Measurements from ENCODE around the gene FHOD1.

FHOD1 gene

DNA sequence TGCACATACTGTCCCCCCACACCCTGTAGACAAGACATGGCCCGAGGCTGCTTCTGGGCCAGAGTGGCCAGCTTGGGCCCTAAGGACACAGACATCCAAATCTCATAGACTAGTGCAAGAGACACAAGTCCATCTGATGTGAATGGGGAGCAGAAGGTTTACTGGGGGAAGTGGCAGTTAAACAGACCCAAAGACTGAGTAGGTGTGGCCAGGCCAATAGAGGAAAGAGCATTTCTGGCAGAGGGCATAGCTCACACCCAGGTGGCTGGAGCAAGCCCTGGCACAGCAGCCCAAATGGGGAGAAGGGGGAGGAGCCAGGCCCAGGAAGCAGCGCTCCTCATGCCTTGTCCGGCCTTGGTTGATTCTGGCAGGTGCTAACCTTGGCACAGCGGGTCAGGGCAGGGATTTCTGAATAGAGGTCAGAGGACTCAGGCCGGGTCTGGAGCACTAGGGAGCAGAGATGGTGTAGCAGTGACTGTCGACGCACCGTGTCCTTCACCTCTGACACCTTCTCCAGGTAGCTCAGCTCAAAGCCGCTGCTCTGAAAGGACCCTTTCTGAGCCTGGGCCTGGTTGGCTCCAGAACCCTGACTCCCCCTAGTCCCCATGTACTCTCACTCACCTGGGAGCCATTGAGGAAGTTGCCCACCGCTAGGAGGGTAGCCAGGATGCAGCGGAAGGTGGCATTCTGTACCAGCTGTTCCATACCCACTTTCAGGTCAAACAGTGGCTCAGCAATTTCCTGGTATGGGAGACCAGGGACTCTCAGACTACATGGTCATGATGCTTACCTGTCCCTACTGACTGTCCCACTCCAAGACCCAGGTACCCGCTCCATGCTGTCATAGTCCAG is 16.2 kb downstream of the FHOD1 start:
- DNase-seq = no peak

- no peak for DNase-seq
Measured at GRCh38 chr16:67229906-67230808, 17.1 kb downstream of the FHOD1 start.

- no peak for DNase-seq
Measured at GRCh38 chr16:67228905-67229304, 18.4 kb downstream of the FHOD1 start.

DNA sequence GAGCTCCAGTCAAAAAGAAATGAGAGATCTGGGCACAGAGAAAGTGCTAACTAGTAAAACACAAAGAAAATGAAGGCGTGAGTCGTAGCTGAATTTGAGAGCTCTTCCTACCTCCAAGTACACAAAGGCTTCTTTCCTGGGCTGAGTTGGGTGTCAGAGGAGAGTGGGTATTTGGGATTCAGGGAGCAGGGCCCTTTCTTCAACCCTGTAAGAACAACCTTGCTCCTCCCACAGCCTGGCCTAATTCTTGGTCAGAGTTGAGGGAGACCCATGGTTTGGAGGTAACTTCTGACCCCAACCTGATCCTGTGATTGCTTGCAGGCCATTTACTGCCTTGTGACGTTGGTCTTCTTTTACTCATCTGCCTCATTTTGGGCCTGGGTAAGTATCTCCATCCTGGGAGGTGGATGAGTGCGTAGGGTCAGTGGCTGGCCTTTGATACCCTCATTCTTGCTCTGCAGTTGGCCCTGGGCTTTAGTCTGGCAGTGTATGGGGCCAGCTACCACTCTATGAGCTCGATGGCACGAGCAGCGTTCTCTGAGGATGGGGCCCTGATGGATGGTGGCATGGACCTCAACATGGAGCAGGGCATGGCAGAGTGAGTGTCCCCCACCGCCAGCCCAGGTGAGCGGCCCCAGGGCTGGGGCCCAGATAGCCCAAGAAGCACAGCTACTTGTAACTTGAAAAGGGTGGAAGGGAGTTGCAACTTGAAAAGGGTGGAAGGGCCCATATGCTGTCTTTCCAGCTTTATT is 19.1 kb downstream of the FHOD1 start:
- DNase-seq = no peak

GRCh38 chr16:67227567-67227921 is 19.7 kb downstream of the FHOD1 start:
- no peak for DNase-seq

DNA sequence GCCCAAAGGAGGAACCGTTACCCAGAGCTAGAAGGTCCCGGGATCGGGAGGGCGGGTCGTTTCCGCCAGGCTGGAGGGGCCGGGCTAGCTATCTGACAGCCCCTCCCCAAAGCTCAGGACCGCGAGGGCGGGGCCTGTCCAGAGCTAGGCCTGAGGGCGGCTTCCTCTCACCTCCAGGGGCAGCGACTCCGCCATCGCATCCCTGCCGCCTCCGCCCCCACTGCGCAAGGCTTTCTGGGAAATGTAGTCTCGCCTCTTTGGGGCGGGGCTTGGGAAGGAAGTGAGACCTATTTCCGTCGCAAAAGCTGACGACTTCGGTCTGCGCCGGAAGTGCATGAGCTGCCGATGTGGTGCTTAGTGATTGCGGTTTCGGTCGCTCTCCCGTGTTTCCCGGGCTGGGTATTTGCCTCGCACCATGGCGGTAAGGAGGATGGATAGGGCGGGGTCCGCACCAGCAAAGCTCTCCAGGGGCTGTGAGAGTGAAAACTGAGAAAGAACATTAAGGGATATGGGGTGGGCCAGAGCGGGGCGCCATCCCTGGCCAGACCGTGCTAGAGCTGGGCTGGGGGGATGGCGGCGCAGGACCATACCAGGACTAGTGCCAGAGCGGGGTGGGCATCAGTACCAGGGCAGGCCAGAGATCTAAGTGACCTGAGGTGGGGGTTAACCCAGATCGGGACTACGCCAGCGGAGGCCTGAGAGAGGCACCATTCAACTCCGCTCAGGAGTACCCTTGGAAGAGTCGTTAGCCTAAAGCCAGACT is 20.3 kb downstream of the FHOD1 start, which contains the start of gene TMEM208:
Gene TMEM208 (plus strand): TSS at position 327 of the 763 bp plus-strand sequence. CDS start 89 bp downstream, at position 416.
- DNase-seq = peak; percentile 99

GRCh38 chr16:67226295-67226803 is 20.9 kb downstream of the FHOD1 start:
- no peak for DNase-seq

DNA sequence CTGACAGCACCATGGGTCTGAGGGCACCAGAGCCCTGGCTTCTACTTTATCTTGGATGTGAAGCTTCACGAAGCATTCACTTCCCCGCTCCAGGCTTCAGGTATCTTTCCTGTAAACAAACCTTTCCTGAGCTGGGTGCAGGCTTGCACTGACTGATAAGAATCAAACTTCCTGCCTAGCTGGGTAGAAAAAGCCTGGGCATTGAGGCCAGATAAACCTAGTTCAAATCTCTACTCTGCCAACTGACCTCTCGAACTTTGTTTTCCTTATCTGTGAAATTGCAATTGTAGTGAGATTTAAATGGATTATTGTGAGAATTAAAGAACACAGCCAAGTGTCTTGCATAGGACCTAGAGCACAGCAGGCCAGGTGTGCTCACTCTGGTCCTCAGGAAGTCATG is 23.3 kb downstream of the FHOD1 start:
- DNase-seq = no peak

- DNase-seq = no peak
Measured at GRCh38 chr16:67216612-67217490, 30.4 kb downstream of the FHOD1 start.

DNA sequence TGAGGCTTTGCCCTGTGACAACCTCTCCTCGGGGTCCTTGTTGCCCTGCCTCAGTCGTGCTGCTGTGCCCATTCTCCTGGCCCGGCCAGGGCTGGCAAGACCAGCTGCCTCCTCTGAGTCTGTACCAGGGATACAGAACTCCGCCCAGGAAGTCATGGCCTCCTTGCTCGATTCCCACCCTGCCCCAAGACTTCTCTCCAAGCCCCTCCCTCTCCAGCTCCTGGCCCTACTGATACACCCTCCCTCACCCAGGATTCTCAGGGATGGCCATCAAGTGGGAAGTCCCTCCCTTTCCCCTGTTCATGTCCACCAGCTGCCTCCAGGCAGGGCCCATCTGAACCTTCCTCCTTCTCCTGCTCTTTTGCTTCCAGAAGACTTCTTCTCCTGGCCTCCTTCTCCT is 31.6 kb downstream of the FHOD1 start:
- DNase-seq = no peak

GRCh38 chr16:67213197-67214019 is 33.9 kb downstream of the FHOD1 start:
- no peak for DNase-seq

- no peak for DNase-seq
Measured at GRCh38 chr16:67212766-67213165, 34.5 kb downstream of the FHOD1 start.

DNA sequence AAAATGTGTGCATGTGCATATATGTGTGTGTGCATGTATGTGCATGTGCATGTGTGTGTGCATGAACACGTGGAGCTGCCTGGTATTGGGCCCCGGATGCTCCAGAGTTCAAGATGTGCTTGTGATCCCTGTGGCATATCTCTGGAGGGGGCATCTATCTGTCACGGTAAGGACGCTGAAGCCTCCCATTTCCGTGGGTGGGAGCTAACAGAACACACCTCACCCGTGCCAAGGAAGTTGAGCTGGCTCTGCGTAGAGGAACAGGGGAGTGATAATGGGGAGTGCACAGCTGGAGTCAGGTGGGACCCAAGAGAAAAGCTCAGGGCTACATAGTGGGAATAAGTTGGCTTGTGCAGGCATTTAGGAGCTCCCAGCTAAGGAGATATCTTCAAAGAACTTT is 35.6 kb downstream of the FHOD1 start:
- DNase-seq = no peak

DNA sequence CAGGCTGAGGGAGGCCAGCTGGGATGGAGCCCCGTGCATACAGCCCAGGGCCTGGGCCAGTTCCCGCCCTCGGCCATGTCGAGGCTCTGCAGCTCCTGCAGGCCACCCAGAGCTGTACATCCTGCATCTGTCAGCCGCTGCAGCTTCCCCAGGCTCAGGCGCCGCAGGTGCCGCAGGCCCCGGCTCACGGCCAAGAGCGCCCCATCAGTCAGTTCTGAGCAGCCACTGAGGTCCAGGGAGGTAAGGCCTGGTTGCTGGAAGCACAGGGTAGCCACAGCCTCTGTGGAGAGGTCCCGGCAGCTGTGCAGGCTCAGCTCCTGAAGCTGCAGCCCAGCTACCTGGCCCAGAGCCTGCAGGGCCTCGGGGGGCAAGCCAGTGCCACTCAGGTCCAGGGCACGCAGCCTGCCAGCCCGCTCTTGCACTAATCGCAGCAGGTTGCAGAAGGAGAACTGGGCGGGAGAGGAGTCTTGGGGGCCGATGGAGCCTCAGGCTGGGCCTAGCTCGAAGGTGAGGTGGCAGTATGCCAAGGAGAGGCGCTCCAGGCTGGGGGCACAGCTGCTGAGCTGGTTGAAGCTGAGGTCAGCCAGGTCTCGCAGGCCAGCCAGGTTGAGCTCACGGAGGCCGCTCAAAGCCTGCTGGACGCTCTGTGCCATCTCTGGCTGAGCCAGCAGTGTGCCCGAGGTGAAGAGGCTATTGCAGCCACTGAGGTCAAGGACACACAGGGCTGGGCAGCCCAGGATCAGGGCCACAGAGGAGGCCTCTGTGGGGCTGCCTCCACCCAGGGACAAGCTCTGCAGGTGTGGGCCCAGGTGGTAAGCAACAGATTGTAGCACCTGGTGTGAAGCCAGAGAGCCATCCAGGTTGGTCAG is 37.0 kb downstream of the FHOD1 start:
- DNase-seq = no peak

GRCh38 chr16:67209565-67209964 is 37.7 kb downstream of the FHOD1 start:
- DNase-seq = no peak

DNA sequence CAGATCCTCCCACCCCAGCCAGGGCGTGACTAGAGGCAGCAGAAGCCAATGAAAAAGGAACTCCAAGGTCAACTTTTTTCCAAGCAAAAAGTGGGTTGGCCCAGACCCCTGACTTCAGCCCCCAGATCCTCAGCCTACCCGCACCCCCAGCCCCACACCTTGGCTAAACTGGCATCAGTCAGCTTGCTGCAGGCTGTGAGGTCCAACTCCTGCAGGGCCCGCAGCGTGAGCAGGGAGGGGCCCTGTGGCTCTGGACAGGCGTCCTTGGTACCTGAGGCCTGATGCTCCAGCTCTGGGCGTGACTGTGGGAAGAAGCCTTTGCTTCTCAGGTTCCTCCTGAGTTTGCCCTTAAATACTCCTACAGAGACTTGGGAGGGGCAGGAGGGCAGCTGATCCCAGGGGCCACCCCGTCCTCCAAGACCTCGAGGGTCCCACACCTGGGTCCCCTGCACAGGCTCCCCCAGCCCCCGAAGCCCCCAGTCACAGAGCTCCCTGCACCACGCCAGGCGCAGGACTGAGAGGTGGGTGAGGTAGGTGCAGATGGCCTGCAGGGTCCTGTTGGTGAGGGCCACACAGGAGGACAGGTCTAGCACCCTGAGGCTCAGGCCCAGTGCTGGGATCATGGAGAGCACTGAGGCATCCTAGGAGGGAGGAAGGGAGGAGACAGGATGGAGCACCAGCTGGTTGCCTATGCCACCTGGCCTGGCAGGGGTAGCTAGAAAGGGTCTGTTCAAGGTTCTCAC is 39.0 kb downstream of the FHOD1 start:
- DNase-seq = no peak

DNA sequence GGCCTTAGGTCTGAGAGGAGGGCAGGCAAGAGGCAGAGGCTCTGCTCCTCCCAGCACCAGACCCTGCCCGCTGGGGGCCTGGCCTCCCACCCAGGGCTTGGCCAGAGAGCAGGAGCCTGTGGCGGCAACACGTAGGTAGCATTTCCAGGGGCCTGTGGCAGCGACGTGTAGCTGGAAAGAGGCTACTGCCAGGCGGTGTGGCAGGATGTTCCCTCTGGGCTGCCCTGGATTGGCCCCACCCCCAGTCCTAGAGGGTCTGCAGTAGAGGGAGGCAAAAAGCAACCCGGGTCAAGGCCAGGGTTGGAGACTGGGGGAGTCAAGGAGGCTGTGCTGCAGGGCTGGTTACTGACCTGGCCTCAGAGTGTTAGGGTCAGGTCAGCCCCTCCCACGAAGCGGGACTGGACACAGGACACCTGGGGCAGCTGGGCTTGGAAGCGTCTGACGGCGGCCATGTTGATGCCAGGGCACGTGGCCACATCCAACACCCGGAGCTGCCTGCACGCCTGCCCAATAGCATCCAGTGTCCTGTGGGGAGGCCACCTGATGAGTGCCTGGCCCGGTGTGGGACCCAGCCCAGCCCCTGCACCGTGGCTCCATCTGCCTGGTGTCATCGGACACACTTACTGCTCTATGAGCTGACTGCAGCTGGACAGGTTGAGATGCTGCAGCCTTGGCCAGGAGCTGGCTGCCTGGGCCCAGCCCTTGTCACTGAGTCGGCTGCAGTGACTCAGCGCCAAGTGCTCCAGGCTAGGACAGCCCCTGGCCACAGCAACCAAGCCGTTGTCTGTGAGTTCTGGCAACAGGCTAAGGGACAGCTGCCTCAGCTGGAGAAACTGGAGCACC is 39.8 kb downstream of the FHOD1 start:
- peak; percentile 71 for DNase-seq

Measured in EL (cell line).